ENCODE data around the gene UBAC1.
"Not testable (repeated sequence)": the region's sequence is repeated elsewhere in the genome, so short reads cannot be mapped to it uniquely, and the experiment has no call there.

Gene UBAC1

DNA sequence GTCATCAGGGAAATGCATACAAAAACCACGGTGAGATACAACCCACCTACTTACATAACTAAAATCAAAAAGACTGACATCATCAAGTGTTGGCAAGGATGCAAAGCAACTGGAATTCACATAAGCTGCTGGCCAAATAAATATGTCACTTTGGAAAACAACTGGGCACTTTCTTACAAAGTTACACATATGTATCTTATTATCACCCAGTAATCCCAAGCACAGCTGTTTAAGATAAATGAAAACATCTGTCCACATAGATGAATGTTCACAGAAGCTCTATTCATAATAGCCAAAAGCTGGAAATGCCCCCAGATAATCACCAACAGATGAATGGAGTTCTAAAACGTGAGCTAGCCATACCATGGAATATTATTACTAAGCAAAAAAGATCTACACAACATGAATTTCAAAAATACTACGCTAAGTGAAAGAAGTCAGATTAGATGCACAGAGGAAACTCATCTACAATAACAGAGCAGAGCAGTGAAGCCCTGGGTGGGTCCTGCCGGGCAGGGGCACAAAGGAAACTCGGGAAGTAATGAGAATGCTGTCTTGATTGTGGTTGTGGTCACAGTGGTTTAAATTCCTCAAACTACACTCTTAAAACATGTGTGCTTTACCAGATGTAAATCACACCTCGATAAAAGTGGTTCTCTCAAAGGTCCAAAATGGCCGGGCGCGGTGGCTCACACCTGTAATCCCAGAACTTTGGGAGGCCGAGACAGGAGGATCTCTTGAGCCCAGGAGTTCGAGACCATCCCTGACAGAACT, 62.4 kb downstream of the UBAC1 start:
- TF ChIP-seq, protein P1, sequence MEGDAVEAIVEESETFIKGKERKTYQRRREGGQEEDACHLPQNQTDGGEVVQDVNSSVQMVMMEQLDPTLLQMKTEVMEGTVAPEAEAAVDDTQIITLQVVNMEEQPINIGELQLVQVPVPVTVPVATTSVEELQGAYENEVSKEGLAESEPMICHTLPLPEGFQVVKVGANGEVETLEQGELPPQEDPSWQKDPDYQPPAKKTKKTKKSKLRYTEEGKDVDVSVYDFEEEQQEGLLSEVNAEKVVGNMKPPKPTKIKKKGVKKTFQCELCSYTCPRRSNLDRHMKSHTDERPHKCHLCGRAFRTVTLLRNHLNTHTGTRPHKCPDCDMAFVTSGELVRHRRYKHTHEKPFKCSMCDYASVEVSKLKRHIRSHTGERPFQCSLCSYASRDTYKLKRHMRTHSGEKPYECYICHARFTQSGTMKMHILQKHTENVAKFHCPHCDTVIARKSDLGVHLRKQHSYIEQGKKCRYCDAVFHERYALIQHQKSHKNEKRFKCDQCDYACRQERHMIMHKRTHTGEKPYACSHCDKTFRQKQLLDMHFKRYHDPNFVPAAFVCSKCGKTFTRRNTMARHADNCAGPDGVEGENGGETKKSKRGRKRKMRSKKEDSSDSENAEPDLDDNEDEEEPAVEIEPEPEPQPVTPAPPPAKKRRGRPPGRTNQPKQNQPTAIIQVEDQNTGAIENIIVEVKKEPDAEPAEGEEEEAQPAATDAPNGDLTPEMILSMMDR (IDR thresholded peaks at IDR 0.05; ENCODE audit: borderline replicate concordance, control extremely low read depth, extremely low read depth, insufficient read depth, missing control alignments) = no peak
- in situ Hi-C loops (cut with MboI; ENCODE audit: low sequenced_read_pairs, unreplicated experiment) = no loop called here
- no peak for DNase-seq (ENCODE audit: low spot score)

DNA sequence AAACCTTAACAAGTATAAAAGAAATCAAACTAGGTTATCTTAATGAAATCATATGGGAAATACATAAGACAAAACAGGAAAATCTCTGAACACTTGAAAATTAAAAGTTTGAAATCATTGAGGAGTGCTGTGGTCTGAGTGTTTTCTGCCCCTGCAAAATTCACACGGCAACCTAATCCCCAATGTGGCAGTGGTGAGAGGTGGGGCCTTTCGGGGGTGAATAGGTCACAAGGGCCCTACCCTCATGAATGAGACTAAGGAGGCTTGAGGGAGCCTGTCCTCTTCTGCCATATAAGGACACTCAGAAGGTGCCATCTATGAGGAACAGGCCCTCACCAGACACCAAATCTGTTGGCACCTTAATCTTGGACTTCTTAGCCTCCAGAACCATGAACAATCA, 64.5 kb downstream of the UBAC1 start:
- TF ChIP-seq, protein P1 (IDR thresholded peaks at IDR 0.05; ENCODE audit: borderline replicate concordance, control extremely low read depth, extremely low read depth, insufficient read depth, missing control alignments) = no peak
- DNase-seq (ENCODE audit: low spot score) = no peak
- in situ Hi-C loops (cut with MboI; ENCODE audit: low sequenced_read_pairs, unreplicated experiment) = no loop called here

DNA sequence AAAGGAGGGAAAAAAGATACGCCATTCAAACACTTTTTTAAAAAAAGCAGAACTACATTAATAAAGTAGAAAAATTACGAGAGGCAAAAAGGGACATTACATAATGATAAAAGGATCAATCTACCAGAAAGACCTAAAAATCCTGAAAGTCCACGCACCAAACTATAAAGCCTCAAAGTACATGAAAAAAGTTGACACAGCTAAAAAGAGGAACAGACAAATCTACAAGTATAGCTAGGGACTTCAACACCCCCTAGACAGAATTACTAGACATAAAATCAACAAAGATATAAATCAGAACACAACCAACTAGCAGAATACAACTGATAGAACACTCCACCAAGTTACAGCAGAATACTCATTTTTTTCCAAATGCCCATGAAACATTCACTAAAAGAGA, 65.0 kb downstream of the UBAC1 start:
- TF ChIP-seq, protein P1 (IDR thresholded peaks at IDR 0.05; ENCODE audit: borderline replicate concordance, control extremely low read depth, extremely low read depth, insufficient read depth, missing control alignments) = no peak
- no peak for DNase-seq (ENCODE audit: low spot score)
- in situ Hi-C loops (cut with MboI; ENCODE audit: low sequenced_read_pairs, unreplicated experiment) = no loop called here

DNA sequence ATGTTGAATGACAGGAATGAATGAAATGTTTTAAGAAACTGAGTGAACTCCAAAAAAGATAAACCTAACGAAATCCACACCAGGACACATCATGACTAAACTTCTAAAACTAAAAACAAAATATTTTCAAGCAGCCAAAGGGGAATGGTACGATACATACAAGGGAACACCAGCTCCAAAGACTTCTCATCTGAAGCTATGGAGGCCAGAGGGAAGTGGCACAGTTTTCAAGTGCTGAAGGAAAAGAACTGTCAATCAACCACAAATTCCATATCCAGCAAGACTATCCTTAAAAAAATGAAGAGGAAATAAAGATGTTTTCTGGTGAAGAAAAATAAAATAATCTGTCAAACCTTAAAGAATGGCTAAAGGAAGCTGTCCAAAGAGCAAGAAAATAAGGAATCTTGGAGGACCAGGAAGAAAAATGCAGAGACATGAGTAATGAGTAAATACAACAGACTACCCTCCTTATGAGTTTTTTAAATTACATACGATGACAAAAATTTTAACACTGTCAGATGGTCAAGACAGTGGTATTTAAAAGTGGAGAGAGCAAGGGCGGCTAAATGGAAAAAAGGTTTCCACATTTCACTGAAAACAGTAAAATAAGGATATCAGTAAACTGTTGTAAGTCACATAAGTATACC, 65.8 kb downstream of the UBAC1 start:
- DNase-seq (ENCODE audit: low spot score) = no peak
- TF ChIP-seq, protein P1 (IDR thresholded peaks at IDR 0.05; ENCODE audit: borderline replicate concordance, control extremely low read depth, extremely low read depth, insufficient read depth, missing control alignments) = no peak
- in situ Hi-C loops (cut with MboI; ENCODE audit: low sequenced_read_pairs, unreplicated experiment) = no loop called here

DNA sequence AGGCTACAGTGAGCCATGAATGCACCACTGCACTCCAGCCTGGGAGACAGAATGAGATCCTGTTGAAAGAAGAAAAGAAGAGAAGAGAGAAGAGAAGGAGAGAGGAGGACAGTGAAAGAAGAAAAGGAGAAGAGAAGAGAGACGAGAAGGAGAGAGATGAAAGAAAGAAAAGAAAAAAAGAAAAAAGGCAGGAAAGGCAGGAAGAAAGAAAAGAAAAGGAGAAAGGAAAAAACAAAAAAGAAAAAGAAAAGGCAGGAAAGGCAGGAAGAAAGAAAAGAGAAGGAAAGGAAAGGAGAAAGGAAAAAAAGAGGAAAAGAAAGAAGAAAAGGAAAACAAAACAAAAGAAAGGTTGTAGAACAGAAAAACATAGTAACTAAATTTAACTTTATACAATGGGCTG, 68.1 kb downstream of the UBAC1 start:
- in situ Hi-C loops (cut with MboI; ENCODE audit: low sequenced_read_pairs, unreplicated experiment) = no loop called here
- DNase-seq (ENCODE audit: low spot score) = no peak
- TF ChIP-seq, protein P1 (IDR thresholded peaks at IDR 0.05; ENCODE audit: borderline replicate concordance, control extremely low read depth, extremely low read depth, insufficient read depth, missing control alignments) = no peak

DNA sequence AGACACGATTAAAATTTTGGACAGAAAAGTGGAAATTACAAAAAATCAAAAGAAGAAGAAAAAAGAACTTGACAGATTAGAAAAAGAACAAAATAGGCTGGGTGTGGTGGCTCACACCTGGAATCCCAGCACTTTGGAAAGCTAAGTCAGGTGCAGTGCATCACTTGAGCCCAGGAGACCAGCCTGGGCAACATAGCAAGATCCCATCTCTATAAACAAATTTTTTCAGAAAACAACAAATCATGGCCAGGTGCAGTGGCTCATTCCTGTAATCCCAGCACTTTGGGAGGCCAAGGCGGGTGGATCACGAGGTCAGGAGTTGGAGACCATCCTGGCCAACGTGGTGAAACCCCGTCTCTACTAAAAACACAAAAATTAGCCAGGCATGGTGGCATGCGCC, 68.8 kb downstream of the UBAC1 start:
- DNase-seq (ENCODE audit: low spot score); in situ Hi-C loops (cut with MboI; ENCODE audit: low sequenced_read_pairs, unreplicated experiment): not testable (repeated sequence)

DNA sequence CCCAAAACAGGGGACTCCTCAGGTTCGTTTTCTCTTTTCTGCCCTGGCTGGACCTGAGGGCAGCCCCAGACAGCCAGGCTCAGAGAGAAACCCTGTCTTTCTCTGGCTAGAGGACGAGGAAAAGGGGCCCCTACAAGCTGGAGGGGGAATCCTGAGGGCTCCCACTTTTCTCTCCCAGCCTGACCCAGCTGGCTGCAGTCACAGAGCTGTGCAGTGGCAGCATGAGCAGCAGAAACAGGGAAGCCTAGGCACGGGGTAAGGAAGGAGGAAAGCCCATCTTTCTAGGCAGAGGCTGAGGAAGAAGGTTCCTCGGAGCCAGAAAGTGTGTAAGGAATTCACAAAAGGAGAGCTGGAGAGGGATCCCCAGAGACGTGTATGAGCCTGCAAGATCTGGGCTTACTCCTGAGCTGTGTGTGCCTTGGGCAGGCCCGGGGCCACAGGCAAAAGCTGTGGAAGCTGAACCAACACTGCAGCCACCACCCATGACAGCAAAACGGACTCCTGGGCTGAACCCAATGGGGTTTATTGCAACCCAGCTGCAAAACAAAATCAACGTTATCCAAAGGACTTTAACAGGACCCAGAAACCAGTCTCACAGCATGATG, 70.0 kb downstream of the UBAC1 start:
- in situ Hi-C loops (cut with MboI; ENCODE audit: low sequenced_read_pairs, unreplicated experiment) = no loop called here
- TF ChIP-seq, protein P1 (IDR thresholded peaks at IDR 0.05; ENCODE audit: borderline replicate concordance, control extremely low read depth, extremely low read depth, insufficient read depth, missing control alignments) = no peak
- no peak for DNase-seq (ENCODE audit: low spot score)
